CD4-positive, alpha-beta T cell treated with Interleukin-15 for 1 hour (primary cell): ENCODE measurements around the gene MBTPS1.
A peak's percentile ranks its signal among the peaks of the same experiment; 100 is the strongest.

Experiments
- DNase-seq: peaks from one replicate; pipeline ENCODE4 v3.0.0-alpha.2; 2020

The MBTPS1 gene

DNA sequence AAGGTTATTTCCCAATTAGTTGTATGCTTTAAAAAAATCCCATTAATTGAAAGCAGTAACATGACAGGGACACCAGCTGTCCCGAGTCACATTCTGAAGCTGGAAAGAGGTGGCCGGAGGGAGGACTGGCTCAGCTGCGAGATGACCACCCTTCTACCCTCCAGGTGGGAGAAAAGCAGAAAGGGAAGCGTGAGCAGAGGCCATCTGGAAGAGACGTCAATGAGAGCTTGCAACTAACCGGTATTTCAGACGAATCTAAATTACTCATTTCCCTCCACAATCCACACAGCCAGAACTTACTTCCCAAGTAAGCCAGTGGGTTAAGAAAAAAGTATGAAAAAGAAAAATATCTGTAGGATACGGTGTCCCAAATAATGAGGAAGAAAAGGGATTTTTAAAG is 45.6 kb downstream of the MBTPS1 start:
- no peak for DNase-seq

DNA sequence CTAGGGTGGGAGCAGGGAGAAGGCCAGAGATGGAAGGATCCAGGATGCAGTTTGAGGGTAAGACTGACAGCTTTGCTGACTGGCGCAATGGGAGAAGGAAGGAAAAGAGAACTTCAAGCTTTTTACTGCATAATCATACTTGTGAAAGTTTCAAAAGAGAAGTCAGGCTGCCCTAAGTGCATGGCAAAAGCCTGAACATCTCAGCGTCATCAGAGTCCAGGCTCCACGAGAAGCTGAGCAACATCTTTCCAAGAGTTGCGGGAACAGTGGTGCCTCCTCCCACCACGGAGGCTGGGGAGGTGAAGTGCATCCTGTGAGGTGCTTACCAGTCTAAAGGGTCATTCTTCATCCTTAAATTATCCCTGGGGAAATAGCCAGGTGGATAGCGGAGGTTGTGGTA is 47.2 kb downstream of the MBTPS1 start:
- DNase-seq = no peak

DNA sequence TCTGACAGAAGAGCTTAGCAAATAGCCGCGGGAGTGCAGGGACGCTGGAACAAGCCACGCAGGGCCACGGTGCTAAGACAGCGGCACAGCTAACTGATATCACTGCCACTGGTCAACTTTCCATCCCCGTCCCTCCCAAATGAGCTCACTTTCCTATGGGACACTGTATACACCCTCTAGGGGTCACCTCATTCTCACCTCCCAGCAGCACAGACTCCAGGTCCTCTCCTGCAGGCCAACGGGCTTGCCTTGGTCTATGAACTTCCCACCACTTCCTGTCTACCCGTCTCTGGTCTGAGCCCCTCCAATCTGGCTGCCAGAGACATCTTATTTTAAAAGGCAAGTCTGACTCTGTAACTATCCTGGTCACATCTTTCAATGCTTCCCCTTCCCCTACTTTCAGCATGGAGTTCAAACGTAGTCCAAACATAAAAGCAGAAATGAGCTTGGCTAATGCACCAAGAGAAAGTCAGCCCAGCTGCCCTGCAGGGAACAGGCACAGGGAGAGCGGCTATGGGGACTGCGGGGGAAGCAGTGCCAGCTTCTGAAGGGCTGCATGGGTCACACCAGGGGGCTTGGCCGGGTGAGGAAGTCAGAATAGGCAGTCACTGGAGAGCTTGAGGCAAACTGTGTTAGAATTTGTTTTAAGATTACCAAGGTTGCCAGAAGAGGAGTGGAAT is 47.8 kb downstream of the MBTPS1 start:
- DNase-seq = no peak

DNA sequence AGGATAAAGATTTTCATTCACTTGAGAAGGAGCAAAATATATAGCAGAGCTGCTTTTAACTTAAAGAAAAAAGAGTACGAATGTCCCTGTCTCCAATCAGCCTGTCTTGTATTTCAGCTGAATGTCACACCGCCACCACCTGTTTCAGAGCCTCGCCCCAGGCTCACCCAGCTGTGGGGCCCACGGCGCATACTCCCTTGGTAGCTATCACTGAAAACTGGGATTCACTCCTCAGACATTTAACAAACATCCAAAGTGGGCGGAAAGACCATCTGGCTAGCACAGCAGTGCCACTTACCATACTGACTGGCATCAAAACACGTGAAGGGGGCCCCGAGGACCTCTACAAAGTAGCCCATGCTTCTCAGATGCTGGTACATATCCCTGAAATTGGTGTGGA is 48.7 kb downstream of the MBTPS1 start:
- DNase-seq = no peak

DNA sequence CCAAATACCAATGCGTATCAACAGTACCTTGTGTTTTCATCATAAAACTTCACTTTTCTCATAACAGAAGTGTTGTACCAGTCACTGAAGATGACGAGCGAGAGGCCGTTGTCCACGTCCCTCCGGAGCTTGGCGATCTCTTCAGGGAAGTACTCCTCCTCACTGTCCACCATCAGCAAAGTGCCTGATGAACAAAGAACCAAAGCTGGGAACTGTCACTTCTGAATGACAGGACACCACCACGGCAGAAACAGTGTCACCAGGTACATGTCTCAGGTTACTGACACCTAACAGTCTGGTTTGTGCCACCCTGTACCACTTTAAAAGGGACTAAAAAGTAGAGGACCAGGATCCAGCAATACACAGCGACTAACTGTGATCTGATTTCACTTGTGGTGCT is 49.1 kb downstream of the MBTPS1 start:
- no peak for DNase-seq

DNA sequence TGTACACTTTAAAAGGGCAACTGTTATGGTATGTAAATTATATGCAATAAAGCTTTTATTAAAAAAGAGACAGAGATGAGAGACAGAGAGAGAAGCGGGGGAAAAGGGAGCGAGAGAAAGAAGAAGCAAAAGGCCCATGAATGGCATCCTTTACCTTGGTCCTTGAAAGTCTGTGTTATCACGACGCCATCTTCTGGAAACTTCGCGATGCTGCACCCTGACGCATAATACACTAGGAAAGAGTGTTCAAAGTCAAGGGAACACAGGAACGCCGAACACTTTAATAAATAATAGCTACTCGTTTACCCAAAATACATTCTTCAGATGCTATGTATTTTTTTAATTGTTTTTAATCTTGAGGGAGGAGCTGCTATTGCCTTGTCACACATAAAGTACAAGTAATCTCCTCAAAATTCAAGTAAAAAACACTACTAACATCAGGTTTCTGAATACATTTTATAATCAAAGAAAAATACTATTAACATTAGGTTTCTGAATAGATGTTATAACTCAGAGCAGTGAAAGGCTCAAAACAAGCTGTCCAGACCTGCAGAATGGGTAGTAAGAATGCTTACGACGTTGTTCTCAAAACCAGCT is 51.1 kb downstream of the MBTPS1 start:
- no peak for DNase-seq

DNA sequence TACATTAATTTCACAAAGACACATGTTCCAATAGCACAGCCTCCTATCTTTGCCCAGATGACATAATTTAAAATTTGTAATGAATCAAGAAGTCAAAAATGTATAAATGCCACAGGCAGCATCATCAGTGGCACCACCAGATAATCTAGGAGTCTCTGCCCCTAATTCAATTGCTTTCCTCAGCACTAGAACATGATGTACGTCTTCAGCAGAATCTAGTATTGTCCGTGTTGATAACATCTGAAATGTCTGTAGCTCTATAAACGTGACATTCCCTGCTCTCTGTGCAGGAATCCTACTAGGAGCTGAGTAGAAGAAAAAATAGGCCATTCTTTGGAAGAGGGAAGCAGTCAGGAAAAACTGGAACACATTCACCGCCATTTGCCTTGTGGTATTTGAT is 52.8 kb downstream of the MBTPS1 start:
- DNase-seq = no peak

DNA sequence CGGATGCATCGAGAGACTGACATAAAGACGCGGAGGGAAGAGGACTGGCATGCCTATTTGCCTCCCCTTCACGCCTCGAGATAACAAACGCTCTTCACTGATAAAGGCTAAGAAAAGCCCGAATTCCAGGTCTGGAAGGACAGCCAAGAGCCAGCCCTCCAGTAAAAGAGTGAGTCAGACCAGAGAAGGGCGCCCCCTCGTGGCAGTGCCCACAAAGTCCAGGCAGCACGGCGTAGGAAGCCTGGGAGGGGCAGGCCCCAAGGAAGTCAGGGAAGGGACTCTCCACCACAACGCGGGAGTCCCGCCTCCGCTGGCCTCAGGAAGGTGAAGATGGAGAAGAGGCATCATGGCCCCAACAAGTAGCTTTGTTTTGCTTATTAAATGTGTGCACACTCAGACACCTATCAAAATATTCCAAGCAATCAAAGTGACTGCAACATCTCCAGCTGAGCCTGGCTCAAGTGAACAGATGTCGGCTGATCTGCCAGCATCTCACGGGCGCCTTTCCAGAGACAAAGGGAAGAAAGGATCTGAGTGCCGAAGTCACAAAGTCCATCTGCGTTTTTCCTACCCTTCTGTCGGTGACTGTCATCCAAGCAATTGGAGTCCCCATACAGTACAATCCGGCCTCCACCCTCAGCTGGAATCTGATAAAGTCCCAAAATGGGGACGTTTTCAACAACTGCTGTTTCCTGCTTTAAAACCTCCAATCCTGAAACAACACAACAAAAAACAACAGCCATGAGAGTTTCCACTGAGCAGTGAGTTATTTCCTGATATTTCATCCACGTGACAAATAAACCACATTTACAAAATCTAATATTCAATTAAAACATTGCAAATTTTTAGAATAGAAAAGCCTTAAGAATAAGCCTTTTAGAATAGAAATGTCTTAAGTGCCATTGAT is 53.8 kb downstream of the MBTPS1 start:
- peak; percentile 35 for DNase-seq

DNA sequence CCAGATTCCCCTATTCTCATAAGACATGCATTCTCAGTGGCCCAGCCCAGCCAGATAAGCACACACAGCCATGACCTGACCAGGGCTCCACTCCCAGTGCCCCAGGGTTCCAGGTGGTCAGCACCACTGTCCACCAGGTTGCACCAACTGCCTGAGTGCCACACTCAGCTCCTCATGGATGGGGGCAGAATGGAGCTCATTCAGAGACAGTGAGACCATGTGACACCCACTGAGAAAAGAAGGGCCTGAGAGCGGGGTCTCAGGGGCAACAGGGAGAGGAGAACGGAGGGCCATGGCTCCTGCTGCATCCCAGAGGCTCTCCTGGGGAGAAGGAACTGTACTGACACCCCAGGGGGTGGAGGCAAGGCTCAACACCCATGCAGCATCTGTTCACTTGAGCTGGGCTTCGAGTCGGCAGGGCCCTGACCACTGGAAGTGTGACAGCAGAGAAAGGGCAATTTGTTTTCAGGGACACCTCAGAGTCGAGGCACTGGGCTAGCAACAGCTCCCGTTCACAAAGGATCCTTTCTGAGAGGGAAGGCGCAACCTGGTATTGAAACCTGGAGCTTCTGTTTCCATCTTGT is 55.4 kb downstream of the MBTPS1 start:
- DNase-seq = no peak

DNA sequence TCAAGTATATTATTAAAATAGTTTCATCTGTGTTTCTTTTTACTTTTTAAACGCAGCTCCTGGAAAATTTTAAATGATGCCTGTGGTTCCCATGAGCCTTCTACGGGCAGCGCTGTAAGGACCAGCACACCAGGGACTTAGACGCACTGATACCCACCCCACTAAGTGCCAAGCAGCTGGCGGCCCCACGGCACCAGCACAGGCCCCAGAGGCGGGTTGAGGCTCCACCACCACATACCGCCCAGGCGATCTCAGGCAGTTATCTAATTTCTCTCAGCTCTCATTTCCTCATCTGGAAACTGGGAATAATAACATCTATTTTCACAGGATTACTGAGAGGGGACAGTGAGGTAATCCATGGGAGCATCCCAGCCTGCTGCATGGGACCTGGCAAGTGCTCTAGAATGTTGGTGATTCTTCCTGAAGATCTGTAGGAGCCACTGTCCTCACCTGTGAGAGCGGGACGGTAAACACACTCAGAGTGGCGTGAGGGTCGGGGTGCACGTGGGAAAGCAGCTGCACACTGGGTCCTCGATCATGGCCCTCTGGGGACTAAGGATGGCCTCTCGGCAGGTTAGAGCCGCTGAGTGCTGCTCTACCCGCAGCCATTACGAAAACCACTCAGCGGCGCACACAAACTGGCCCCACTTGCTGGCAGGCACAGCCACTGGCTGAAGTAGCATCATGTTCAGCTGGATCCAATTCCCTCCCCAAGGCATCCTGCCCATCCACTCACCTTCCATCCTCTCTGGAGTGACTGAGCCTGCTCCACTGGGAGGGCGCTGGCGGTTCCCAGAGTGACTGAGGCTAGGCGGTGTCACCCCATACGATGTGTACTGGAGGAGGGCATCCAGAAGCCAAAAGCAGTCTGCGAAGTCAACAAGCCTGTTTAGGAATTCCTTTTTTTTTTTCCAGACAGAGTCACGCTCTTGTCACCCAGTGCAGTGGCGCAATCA is 56.5 kb downstream of the MBTPS1 start:
- no peak for DNase-seq

DNA sequence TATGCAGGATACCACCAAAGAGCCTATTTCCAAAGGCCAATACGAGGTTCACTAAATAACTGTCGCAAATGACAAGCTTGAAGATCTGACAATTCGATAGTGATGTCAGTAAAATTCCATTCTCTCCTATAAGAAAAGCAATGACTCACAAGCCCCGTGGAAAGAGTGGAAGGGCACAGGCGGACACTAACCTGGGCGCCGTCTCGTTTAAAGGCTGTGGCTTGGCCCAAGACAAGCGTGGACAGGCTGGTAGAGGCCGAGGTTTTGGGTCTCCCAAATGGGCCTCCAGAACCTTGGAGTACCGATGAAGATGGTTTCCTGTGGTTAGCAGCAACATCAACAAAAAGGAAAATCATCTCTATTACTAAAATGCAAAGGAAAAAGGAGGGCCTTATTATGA is 57.6 kb downstream of the MBTPS1 start:
- no peak for DNase-seq

DNA sequence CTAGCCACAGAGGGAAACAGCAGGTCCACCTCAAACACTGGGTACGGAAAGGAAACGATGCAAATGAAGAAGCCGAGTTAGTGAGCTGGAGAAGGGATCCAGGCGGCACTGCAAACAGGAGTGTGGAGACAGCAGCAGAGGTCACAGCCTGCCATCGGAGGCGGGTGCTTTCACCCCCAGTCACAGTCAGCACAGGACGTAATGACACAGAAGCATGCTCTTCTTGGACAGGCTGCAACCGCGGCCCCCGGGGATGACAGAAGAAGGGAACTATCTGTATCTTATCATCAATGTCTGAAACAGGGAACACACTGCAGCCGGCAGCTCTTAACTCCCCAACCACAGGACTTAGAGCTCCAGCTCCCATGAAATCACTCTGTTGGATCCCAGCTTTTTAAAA is 58.1 kb downstream of the MBTPS1 start:
- DNase-seq = no peak

DNA sequence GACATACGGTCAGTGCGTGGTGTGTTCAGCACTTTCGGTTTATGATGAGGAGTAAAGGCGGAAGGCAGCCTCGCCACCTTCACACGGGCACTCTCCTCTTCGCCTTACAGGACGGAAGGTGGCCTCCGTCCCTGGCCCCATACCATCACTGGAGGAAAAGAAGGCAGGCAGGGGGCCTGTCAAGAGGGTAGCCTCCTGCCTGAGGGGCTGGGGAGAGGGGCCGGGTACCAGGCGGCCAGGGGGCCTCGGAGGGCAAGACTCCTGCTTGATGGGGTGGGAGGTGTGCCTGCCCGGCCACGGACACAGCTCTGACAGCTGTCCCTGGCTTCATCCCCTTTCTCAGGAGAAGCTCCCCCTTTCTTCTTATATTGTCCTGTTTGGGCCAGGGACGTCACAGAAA is 58.5 kb downstream of the MBTPS1 start:
- DNase-seq = no peak

DNA sequence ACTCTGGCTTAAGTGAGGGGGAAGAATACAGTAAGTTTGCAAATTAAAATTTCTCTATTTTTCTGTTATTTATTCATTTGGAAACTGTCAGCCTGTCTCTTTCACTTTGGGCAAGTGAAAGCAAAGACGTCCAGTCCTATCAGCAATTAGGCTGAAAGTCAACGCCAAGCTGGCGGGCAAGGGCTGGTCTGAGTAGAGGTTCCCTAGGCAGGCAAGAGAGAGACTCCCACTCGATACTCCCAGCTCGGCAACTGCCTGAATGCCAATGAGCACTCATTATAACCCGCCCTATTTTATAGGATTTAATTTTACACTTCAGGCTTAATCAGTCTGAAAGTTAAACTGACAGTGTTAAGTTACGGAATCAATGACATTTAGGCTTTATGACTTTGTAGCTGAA is 59.8 kb downstream of the MBTPS1 start:
- DNase-seq = no peak

DNA sequence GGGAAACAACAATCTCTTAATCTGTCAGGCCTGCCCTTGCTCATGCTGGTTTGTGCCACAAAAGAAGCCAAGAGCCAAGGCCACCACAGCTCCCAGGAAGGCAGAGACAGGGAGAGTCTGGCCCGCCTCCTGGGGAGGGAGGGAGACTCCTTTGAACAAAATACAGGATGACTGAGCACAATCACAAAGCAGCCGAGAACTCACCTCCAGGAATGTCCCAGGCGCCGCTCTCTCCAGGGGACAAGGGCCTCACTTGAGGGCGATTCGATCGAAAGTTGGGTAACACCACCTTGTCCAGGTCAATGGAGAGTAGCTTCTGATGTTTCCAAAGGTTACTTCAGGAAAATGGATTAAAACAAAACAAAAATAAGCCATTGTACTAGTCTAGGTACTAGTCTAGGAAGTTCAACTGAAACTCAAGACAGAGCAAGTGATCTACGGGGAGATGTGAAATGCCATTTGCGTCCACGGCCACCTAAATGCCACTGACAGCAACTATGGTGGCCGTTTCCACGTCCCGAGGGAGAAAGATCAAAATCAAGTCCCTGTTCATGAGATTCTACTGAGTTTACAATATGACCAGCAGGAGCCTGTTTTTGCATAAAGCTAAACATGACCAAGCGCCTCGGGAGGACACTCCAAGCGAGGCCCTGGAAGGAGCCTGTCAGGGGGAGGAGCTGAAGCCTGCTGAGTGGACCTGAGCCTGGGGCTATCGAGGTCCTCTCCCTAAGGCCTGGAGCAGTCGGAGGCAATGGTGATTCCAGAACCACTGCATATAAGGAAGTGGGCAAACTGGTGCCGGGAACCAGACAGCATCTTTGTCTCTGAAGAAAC is 60.7 kb downstream of the MBTPS1 start:
- no peak for DNase-seq

DNA sequence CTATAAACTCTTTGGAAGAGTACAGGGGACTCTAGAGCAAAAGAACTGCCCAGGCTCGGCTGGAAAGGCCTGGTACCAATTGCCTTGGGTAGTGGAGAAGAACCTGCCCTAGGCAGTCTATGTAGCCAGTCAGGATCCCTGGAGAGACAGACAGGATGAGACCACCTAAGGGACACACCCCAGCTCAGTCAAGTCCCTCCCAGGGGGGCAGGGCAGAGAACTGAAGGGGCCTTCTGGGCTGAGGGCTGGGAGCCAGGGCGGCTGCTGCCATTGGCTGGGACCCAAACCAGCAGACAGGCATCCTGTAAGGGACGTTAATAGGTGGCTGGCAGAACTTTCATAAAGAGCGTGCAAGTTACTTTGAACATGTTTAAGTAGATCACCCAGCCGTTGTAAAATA is 61.4 kb downstream of the MBTPS1 start:
- no peak for DNase-seq

DNA sequence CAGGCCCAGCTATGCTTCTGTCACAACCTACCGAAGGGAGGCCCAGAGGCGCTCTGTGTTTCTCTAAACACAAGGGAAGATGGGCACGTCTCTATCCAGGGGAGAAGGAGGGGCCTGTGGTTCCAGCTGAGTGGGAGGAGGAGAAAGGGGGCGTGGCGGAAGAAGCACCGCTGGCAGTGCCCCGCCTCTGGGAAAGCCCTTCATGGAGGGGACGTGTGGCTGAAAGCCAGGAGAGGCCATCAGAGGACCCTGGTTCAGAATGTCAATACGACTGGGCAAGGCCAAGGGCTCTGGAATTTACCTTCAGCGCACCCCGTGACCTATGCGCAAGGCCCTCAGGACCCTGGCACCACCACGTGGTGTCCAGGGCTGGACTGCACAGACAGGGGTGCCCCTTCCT is 61.8 kb downstream of the MBTPS1 start:
- DNase-seq = peak; percentile 7

DNA sequence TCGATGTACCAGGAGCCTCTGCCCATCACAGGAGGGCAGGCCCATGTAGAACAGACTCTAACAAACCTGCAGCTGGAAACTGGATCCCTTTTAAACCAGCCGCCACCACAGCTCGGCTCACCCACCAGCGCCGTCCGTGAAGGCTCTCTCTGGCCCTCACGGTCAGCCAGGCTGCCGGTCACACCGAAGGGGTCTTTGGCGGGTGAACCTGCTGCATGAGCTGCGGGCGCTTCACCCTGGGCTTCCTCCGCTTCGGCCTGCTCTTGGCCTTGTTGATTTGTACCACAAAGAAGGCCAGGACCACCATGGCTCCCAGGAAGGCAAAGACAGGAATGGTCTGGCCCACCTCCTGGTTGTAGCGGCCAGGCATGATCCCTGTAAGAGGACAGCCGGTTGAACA is 62.5 kb downstream of the MBTPS1 start:
- peak; percentile 4 for DNase-seq

DNA sequence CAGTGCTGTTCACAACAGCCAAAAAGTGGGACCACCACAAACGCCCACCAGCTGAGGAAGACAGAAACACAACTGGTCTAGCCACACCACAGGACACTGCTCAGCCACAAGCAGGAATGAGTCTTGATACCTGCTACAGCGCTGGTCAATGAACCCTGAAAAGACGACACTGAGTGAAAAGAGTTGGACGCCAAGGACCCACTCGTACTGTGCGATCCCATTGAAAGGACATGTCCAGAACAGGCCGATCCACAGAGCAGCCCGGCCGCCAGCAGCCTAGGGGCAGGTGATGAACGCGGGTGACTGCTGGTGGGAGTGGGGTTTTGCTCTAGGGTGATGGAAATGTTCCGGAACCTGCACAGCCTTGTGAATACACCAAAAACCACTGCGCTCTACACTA is 63.5 kb downstream of the MBTPS1 start:
- DNase-seq = peak; percentile 4

DNA sequence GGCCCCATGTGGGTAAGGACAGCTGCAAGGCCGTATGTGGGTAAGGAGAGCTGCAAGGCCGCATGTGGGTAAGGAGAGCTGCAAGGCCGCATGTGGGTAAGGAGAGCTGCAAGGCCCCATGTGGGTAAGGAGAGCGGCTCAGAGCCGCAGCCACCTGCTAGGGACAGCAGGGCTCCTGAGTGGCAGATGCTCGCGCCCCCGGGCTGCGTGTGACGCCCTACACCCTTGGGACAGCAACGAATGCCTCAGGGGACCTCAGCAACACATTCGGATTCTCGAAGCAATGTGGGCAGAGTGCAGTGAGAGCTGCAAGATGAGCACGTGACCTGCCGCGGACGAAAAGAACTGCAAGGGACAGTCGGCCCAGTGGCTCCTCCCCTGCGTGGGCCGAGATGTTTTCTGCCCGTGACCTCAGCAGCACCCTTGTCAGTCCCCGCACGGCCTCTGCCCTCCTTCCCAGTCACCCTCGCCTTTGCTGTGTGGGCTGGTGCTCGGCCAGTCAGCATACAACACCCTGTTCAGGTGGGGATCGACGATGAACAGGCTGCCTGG is 64.6 kb downstream of the MBTPS1 start:
- DNase-seq = peak; percentile 13

DNA sequence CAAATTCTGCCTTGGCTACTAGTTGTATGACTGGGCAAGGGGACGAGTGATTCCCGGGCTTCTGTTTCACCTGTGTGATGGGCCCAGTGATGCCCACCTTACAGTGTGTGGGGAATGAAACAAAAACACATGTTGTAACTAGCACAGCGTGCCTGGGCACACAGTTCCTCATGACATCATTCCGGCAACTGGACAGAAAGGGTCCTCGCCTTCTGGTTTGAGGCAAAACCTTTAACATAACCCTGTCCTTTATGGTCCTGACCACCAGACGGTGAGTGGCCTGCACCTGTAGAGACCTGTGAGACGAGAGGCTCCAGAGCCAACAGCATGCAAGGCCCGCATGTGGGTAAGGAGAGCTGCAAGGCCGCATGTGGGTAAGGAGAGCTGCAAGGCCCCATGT is 66.4 kb downstream of the MBTPS1 start:
- peak; percentile 7 for DNase-seq
